Fibroblast of skin of left quadriceps (primary cell): Measurements from ENCODE around the gene FAM3B.
"Not testable (repeated sequence)": the region's sequence is repeated elsewhere in the genome, so short reads cannot be mapped to it uniquely, and the experiment has no call there.

Experiments used
- DNase-seq, 2 experiments: peaks; one replicate each; pipeline ENCODE4 v3.0.0-alpha.2; 2013; ENCODE audit warnings: low read depth in 2 of 2

FAM3B gene

GRCh38 chr21:41350436-41351155 is 34.0 kb downstream of the FAM3B start:
- no peak for DNase-seq

- no peak for DNase-seq
Measured at GRCh38 chr21:41357546-41357945, 40.9 kb downstream of the FAM3B start.

GRCh38 chr21:41358193-41359166 is 41.9 kb downstream of the FAM3B start:
- DNase-seq: no peak

- no peak for DNase-seq
Measured at GRCh38 chr21:41359286-41359685, 42.7 kb downstream of the FAM3B start.

GRCh38 chr21:41359754-41360071 is 43.1 kb downstream of the FAM3B start:
- DNase-seq: not testable (repeated sequence)

- peak in 1 of 2 experiments; percentile 14 for DNase-seq
Measured at GRCh38 chr21:41360072-41360821, 43.6 kb downstream of the FAM3B start.

GRCh38 chr21:41361053-41361785 is 44.6 kb downstream of the FAM3B start:
- no peak for DNase-seq

- DNase-seq: peak; percentile 88
Measured at GRCh38 chr21:41361786-41362604, 45.4 kb downstream of the FAM3B start, which contains the start of gene MX2. Gene MX2 (plus strand): TSS chr21:41362027. CDS start chr21:41376907, 14,880 bp downstream.

GRCh38 chr21:41362605-41363369 is 46.2 kb downstream of the FAM3B start:
- DNase-seq: no peak

- DNase-seq: no peak
Measured at GRCh38 chr21:41363370-41364270, 47.0 kb downstream of the FAM3B start.

GRCh38 chr21:41364308-41364707 is 47.7 kb downstream of the FAM3B start:
- DNase-seq: no peak

GRCh38 chr21:41365377-41366107 is 48.9 kb downstream of the FAM3B start:
- no peak for DNase-seq

- DNase-seq: peak; percentile 56 to 58
Measured at GRCh38 chr21:41366522-41367151, 50.0 kb downstream of the FAM3B start.

GRCh38 chr21:41367301-41367944 is 50.8 kb downstream of the FAM3B start:
- no peak for DNase-seq

GRCh38 chr21:41367945-41368734 is 51.5 kb downstream of the FAM3B start:
- no peak for DNase-seq

- no peak for DNase-seq
Measured at GRCh38 chr21:41368735-41369104, 52.1 kb downstream of the FAM3B start.
